ENCODE results near the gene OLFM1. TPM values are rescaled to one million over a fixed set of nuclear protein-coding genes. Genes with fewer than 3 reads are reported as not detected.
"Not testable (repeated sequence)": the region's sequence is repeated elsewhere in the genome, so short reads cannot be mapped to it uniquely, and the experiment has no call there.

Gene OLFM1
- total RNA-seq, 2 donors from 2014 or later, result 6.3 to 7.8 TPM

GRCh38 chr9:135158564-135158937 lies 71.1 kb downstream of the OLFM1 start:
- no peaks in the 10 kb centered on the region for H3K27me3 ChIP-seq
- no peak overlapping the region for H3K4me3 ChIP-seq
- H3K9me3 ChIP-seq, result no peaks in the 10 kb centered on the region
- H3K36me3 ChIP-seq (replicated peaks in 1 of 2; ENCODE audit: insufficient read depth in 1 of 2, low read depth in 2 of 2), result no peaks in the 10 kb centered on the region
- TF ChIP-seq CTCF (IDR thresholded peaks at IDR 0.05), result no peak
- no peak for TF ChIP-seq POLR2A (IDR thresholded peaks at IDR 0.05)
- DNase-seq (no peak), ATAC-seq (no peak)
- H3K4me1 ChIP-seq, result no peaks in the 10 kb centered on the region
- intact Hi-C loops (cut with DNase I), result no loop called here
- H3K27ac ChIP-seq, result no peak overlapping the region
- 74 to 76% methylated on average over 4 to 6 of the region's 6 CpGs for WGBS, 2 donors

GRCh38 chr9:135159801-135160200 lies 72.3 kb downstream of the OLFM1 start:
- ATAC-seq (no peak), DNase-seq (no peak)
- Histone ChIP-seq H3K9me3 (no peaks in the 10 kb centered on the region), H3K27ac (no peak overlapping the region), H3K4me1 (no peaks in the 10 kb centered on the region), H3K27me3 (no peaks in the 10 kb centered on the region), H3K4me3 (no peak overlapping the region), H3K36me3 (replicated peaks in 1 of 2; ENCODE audit: insufficient read depth in 1 of 2, low read depth in 2 of 2) (no peaks in the 10 kb centered on the region)
- 47 to 64% methylated on average over 8 to 11 of the region's 11 CpGs for WGBS, 2 donors
- TF ChIP-seq CTCF (IDR thresholded peaks at IDR 0.05) (no peak), POLR2A (IDR thresholded peaks at IDR 0.05) (no peak)
- intact Hi-C loops (cut with DNase I), result no loop called here

GRCh38 chr9:135160862-135161261 lies 73.4 kb downstream of the OLFM1 start:
- no peaks in the 10 kb centered on the region for H3K27me3 ChIP-seq
- no peak overlapping the region for H3K27ac ChIP-seq
- H3K4me1 ChIP-seq, result no peaks in the 10 kb centered on the region
- ATAC-seq, result no peak
- 70% methylated on average over 7 of the region's 7 CpGs for WGBS, 2 donors
- no peaks in the 10 kb centered on the region for H3K9me3 ChIP-seq
- H3K4me3 ChIP-seq, result no peak overlapping the region
- DNase-seq, result no peak
- no peaks in the 10 kb centered on the region for H3K36me3 ChIP-seq (replicated peaks in 1 of 2; ENCODE audit: insufficient read depth in 1 of 2, low read depth in 2 of 2)
- no peak for TF ChIP-seq POLR2A (IDR thresholded peaks at IDR 0.05)
- TF ChIP-seq CTCF (IDR thresholded peaks at IDR 0.05), result no peak
- intact Hi-C loops (cut with DNase I), result no loop called here

DNA sequence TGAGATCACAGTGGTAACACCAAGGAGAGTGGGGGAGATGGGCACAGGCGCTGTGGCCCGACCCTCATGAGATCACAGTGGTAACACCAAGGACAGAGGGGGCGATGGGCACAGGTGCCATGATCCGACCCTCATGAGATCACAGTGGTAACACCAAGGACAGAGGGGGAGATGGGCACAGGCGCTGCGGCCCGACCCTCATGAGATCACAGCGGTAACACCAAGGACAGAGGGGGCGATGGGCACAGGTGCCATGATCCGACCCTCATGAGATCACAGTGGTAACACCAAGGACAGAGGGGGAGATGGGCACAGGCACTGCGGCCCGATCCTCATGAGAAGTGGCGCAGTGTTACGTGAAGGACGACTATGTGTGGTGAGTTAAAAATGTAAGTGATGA lies 75.1 kb downstream of the OLFM1 start:
- DNase-seq; H3K27ac ChIP-seq; H3K9me3 ChIP-seq; intact Hi-C loops (cut with DNase I); ATAC-seq; H3K4me1 ChIP-seq; H3K4me3 ChIP-seq; H3K27me3 ChIP-seq; H3K36me3 ChIP-seq (replicated peaks in 1 of 2; ENCODE audit: insufficient read depth in 1 of 2, low read depth in 2 of 2): not testable (repeated sequence)
- 87 to 88% methylated on average over 15 of the region's 15 CpGs for WGBS, 2 donors

DNA sequence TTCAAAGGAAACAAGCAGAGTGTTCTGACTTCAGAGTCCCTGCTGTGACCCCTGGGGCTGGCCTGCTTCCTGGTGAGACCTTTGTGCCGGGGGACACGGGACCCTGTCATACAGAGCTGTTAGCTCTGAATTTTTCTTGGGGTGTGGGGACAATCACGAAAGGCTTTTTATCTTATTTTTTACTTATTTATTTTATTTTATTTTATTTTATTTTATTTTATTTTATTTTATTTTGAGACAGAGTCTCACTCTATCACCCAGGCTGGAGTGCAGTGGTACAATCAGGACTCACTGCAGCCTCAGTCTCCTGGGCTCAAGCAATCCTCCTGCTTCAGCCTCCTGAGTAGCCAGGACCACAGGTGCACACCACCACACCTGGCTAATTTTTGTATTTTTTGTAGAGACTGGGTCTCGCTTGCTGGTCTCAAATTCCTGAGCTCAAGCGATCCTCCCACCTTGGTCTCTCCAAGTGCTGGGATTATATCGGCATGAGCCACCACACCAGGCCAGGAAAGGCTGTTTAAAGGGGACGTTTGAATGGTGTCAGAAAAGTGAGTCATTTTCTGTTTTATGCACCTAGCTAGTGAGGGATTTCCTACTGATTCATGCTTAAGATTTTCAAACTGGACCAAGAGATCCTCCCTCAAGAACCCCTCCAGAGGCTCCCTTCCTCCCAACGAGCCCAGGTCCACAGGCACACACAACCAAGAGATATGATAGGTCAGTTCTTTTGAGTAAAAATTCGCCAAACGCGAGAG lies 75.7 kb downstream of the OLFM1 start:
- H3K27me3 ChIP-seq, result no peaks in the 10 kb centered on the region
- intact Hi-C loops (cut with DNase I), result no loop called here
- TF ChIP-seq CTCF (IDR thresholded peaks at IDR 0.05) (no peak), POLR2A (IDR thresholded peaks at IDR 0.05) (no peak)
- H3K36me3 ChIP-seq (replicated peaks in 1 of 2; ENCODE audit: insufficient read depth in 1 of 2, low read depth in 2 of 2), result no peaks in the 10 kb centered on the region
- no peak overlapping the region for H3K27ac ChIP-seq
- no peaks in the 10 kb centered on the region for H3K9me3 ChIP-seq
- WGBS, 2 donors, result 61 to 66% methylated on average over 11 of the region's 11 CpGs
- no peak overlapping the region for H3K4me3 ChIP-seq
- DNase-seq (no peak), ATAC-seq (no peak)
- H3K4me1 ChIP-seq, result peaks cover 9% of the 10 kb centered on the region

Data from body of pancreas (tissue), 4 donors.